ENCODE data around the gene KLHDC7B.

KLHDC7B gene

GRCh38 chr22:50520826-50521453 is 24.8 kb upstream of the KLHDC7B start:
- no peak for DNase-seq

GRCh38 chr22:50521710-50522109 is 24.0 kb upstream of the KLHDC7B start:
- H3K18ac ChIP-seq (ENCODE audit: low read length) = no peak overlapping the region

More at GRCh38 chr22:50520826-50521453, 24.8 kb upstream of the KLHDC7B start:
- no peak overlapping the region for H3K56ac ChIP-seq (ENCODE audit: low read length)
- H2AK5ac ChIP-seq (ENCODE audit: low read length) = no peak overlapping the region
- H3K27ac ChIP-seq (ENCODE audit: low read depth, low read length) = no peak overlapping the region
- H3K79me2 ChIP-seq (ENCODE audit: control insufficient read depth, insufficient read depth, low read length) = peaks cover under 1% of the 10 kb centered on the region
- H3K4me1 ChIP-seq (ENCODE audit: control insufficient read depth, low read depth, low read length) = peaks cover 2% of the 10 kb centered on the region
- H3K23ac ChIP-seq (ENCODE audit: low read length) = no peak overlapping the region
- no peaks in the 10 kb centered on the region for H3K27me3 ChIP-seq (ENCODE audit: insufficient read depth, low read length, poor library complexity)
- H2BK120ac ChIP-seq (ENCODE audit: low read depth, low read length) = no peak overlapping the region
- peaks cover 5% of the 10 kb centered on the region for H3K36me3 ChIP-seq (ENCODE audit: control insufficient read depth, insufficient read depth, low read length)
- H2BK15ac ChIP-seq (replicated peaks; ENCODE audit: low read depth) = no peak overlapping the region
- H2BK5ac ChIP-seq (ENCODE audit: low read length) = no peak overlapping the region
- no peak overlapping the region for H4K8ac ChIP-seq (ENCODE audit: low read depth, low read length)
- no peak overlapping the region for H3K18ac ChIP-seq (ENCODE audit: low read length)
- WGBS (ENCODE audit: extremely low coverage, insufficient coverage, low lambda C conversion rate) = no CpG with 5 or more reads among the region's 13 CpGs
- no peak overlapping the region for H4K5ac ChIP-seq (ENCODE audit: low read length)
- H3K4ac ChIP-seq (ENCODE audit: low read depth, low read length) = no peak overlapping the region
- H3K4me2 ChIP-seq (ENCODE audit: low read length) = no peak overlapping the region
- no peak overlapping the region for H3K4me3 ChIP-seq (ENCODE audit: low read length)
- H3K79me1 ChIP-seq (ENCODE audit: low read length) = peaks cover 2% of the 10 kb centered on the region
- no peak overlapping the region for H3K9ac ChIP-seq (ENCODE audit: low read length)

DNA sequence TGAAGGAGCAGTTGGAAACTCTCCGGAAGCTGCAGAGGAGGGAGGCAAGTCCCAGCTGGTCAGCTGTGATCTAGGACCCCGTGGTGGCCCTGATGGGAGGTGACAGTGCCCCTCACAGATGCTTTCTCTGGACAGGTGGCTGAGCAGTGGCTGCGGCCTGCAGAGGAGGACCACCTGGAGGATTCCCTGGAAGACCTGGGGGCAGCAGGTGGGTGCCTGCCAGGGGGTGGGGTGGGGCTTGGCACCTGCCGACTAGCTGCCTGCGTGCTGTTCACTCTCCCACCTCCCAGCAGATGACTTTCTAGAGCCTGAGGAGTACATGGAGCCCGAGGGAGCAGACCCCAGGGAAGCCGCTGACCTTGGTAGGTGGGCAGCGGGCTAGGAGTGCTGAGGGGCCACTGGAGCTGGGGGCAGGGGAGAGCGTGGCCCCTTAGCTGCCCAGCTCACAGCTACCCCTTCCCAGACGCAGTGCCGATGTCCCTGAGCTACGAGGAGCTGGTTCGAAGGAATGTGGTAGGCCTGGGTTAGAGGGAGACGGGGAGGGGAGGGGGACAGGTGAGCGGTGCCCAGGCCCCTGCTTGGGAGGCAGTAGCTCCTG is 23.4 kb upstream of the KLHDC7B start:
- H3K9ac ChIP-seq (ENCODE audit: low read length) = no peak overlapping the region
- H3K56ac ChIP-seq (ENCODE audit: low read length) = no peak overlapping the region
- H2AK5ac ChIP-seq (ENCODE audit: low read length) = no peak overlapping the region
- H2BK5ac ChIP-seq (ENCODE audit: low read length) = no peak overlapping the region
- no peak overlapping the region for H3K4ac ChIP-seq (ENCODE audit: low read depth, low read length)
- H3K4me1 ChIP-seq (ENCODE audit: control insufficient read depth, low read depth, low read length) = peaks cover 2% of the 10 kb centered on the region
- no peak overlapping the region for H3K4me3 ChIP-seq (ENCODE audit: low read length)
- no peak overlapping the region for H3K18ac ChIP-seq (ENCODE audit: low read length)
- no peaks in the 10 kb centered on the region for H3K79me2 ChIP-seq (ENCODE audit: control insufficient read depth, insufficient read depth, low read length)
- WGBS (ENCODE audit: extremely low coverage, insufficient coverage, low lambda C conversion rate) = no CpG with 5 or more reads among the region's 15 CpGs
- H3K36me3 ChIP-seq (ENCODE audit: control insufficient read depth, insufficient read depth, low read length) = peaks cover 3% of the 10 kb centered on the region
- no peak overlapping the region for H3K27ac ChIP-seq (ENCODE audit: low read depth, low read length)
- H4K5ac ChIP-seq (ENCODE audit: low read length) = no peak overlapping the region
- no peak overlapping the region for H2BK15ac ChIP-seq (replicated peaks; ENCODE audit: low read depth)
- no peaks in the 10 kb centered on the region for H3K79me1 ChIP-seq (ENCODE audit: low read length)
- H4K8ac ChIP-seq (ENCODE audit: low read depth, low read length) = no peak overlapping the region
- no peak overlapping the region for H3K4me2 ChIP-seq (ENCODE audit: low read length)
- H3K27me3 ChIP-seq (ENCODE audit: insufficient read depth, low read length, poor library complexity) = no peaks in the 10 kb centered on the region
- H2BK120ac ChIP-seq (ENCODE audit: low read depth, low read length) = no peak overlapping the region
- H3K23ac ChIP-seq (ENCODE audit: low read length) = no peak overlapping the region
- no peak for DNase-seq

More at GRCh38 chr22:50521710-50522109, 24.0 kb upstream of the KLHDC7B start:
- Histone ChIP-seq H2BK120ac (ENCODE audit: low read depth, low read length) (no peak overlapping the region), H4K5ac (ENCODE audit: low read length) (no peak overlapping the region), H3K36me3 (ENCODE audit: control insufficient read depth, insufficient read depth, low read length) (peaks cover 5% of the 10 kb centered on the region), H4K8ac (ENCODE audit: low read depth, low read length) (no peak overlapping the region), H2BK5ac (ENCODE audit: low read length) (no peak overlapping the region), H3K23ac (ENCODE audit: low read length) (no peak overlapping the region), H3K56ac (ENCODE audit: low read length) (no peak overlapping the region), H3K4me1 (ENCODE audit: control insufficient read depth, low read depth, low read length) (peaks cover 2% of the 10 kb centered on the region), H3K9ac (ENCODE audit: low read length) (no peak overlapping the region), H3K4me3 (ENCODE audit: low read length) (no peak overlapping the region), H2AK5ac (ENCODE audit: low read length) (no peak overlapping the region), H3K4me2 (ENCODE audit: low read length) (no peak overlapping the region), H3K27ac (ENCODE audit: low read depth, low read length) (no peak overlapping the region), H3K79me1 (ENCODE audit: low read length) (no peaks in the 10 kb centered on the region), H3K27me3 (ENCODE audit: insufficient read depth, low read length, poor library complexity) (no peaks in the 10 kb centered on the region), H2BK15ac (replicated peaks; ENCODE audit: low read depth) (no peak overlapping the region), H3K4ac (ENCODE audit: low read depth, low read length) (no peak overlapping the region), H3K79me2 (ENCODE audit: control insufficient read depth, insufficient read depth, low read length) (no peaks in the 10 kb centered on the region)
- WGBS (ENCODE audit: extremely low coverage, insufficient coverage, low lambda C conversion rate) = no CpG with 5 or more reads among the region's 10 CpGs
- no peak for DNase-seq

- no peak for DNase-seq
Observed at GRCh38 chr22:50522806-50523438, 22.8 kb upstream of the KLHDC7B start.

GRCh38 chr22:50523458-50523805 is 22.3 kb upstream of the KLHDC7B start:
- Histone ChIP-seq H2BK15ac (replicated peaks; ENCODE audit: low read depth) (no peak overlapping the region), H3K18ac (ENCODE audit: low read length) (no peak overlapping the region), H2AK5ac (ENCODE audit: low read length) (no peak overlapping the region), H3K4ac (ENCODE audit: low read depth, low read length) (no peak overlapping the region), H3K56ac (ENCODE audit: low read length) (no peak overlapping the region), H4K8ac (ENCODE audit: low read depth, low read length) (no peak overlapping the region), H3K79me2 (ENCODE audit: control insufficient read depth, insufficient read depth, low read length) (no peaks in the 10 kb centered on the region), H3K9ac (ENCODE audit: low read length) (no peak overlapping the region), H3K4me3 (ENCODE audit: low read length) (no peak overlapping the region), H2BK120ac (ENCODE audit: low read depth, low read length) (no peak overlapping the region), H4K5ac (ENCODE audit: low read length) (no peak overlapping the region), H3K4me2 (ENCODE audit: low read length) (no peak overlapping the region), H3K27me3 (ENCODE audit: insufficient read depth, low read length, poor library complexity) (no peaks in the 10 kb centered on the region), H3K36me3 (ENCODE audit: control insufficient read depth, insufficient read depth, low read length) (peaks cover 3% of the 10 kb centered on the region), H3K79me1 (ENCODE audit: low read length) (no peaks in the 10 kb centered on the region), H3K4me1 (ENCODE audit: control insufficient read depth, low read depth, low read length) (peaks cover 2% of the 10 kb centered on the region), H3K27ac (ENCODE audit: low read depth, low read length) (no peak overlapping the region), H3K23ac (ENCODE audit: low read length) (no peak overlapping the region), H2BK5ac (ENCODE audit: low read length) (no peak overlapping the region)
- no peak for DNase-seq
- no CpG with 5 or more reads among the region's 16 CpGs for WGBS (ENCODE audit: extremely low coverage, insufficient coverage, low lambda C conversion rate)

More at GRCh38 chr22:50522806-50523438, 22.8 kb upstream of the KLHDC7B start:
- H4K5ac ChIP-seq (ENCODE audit: low read length) = no peak overlapping the region
- no CpG with 5 or more reads among the region's 22 CpGs for WGBS (ENCODE audit: extremely low coverage, insufficient coverage, low lambda C conversion rate)
- H2AK5ac ChIP-seq (ENCODE audit: low read length) = no peak overlapping the region
- no peak overlapping the region for H4K8ac ChIP-seq (ENCODE audit: low read depth, low read length)
- no peak overlapping the region for H3K18ac ChIP-seq (ENCODE audit: low read length)
- H2BK120ac ChIP-seq (ENCODE audit: low read depth, low read length) = no peak overlapping the region
- H3K23ac ChIP-seq (ENCODE audit: low read length) = no peak overlapping the region
- no peak overlapping the region for H3K9ac ChIP-seq (ENCODE audit: low read length)
- no peak overlapping the region for H3K27ac ChIP-seq (ENCODE audit: low read depth, low read length)
- no peak overlapping the region for H3K4me3 ChIP-seq (ENCODE audit: low read length)
- H3K56ac ChIP-seq (ENCODE audit: low read length) = no peak overlapping the region
- H3K27me3 ChIP-seq (ENCODE audit: insufficient read depth, low read length, poor library complexity) = no peaks in the 10 kb centered on the region
- no peak overlapping the region for H3K4ac ChIP-seq (ENCODE audit: low read depth, low read length)
- no peak overlapping the region for H3K4me2 ChIP-seq (ENCODE audit: low read length)
- H3K79me2 ChIP-seq (ENCODE audit: control insufficient read depth, insufficient read depth, low read length) = no peaks in the 10 kb centered on the region
- H3K79me1 ChIP-seq (ENCODE audit: low read length) = no peaks in the 10 kb centered on the region
- H3K4me1 ChIP-seq (ENCODE audit: control insufficient read depth, low read depth, low read length) = peaks cover 2% of the 10 kb centered on the region
- H3K36me3 ChIP-seq (ENCODE audit: control insufficient read depth, insufficient read depth, low read length) = peaks cover 3% of the 10 kb centered on the region
- no peak overlapping the region for H2BK5ac ChIP-seq (ENCODE audit: low read length)
- no peak overlapping the region for H2BK15ac ChIP-seq (replicated peaks; ENCODE audit: low read depth)
